RWPE2 (cell line): ENCODE measurements around the gene ST7.

Source experiments
- ATAC-seq: fragments of 200-7000 bp; cut with Tn5 transposase; 3 replicates; pipeline ENCODE4 v1.9.1; 2021; ENCODE audit warnings: low read depth
- DNase-seq: peaks from one replicate; pipeline ENCODE4 v3.0.0-alpha.2; 2020; ENCODE audit warnings: low spot score
- H3K27ac ChIP-seq: fragments of 450-650 bp; 2 replicates; pipeline ENCODE4 v1.5.1; 2017; ENCODE audit warnings: mild to moderate bottlenecking; ENCODE audit not compliant: poor library complexity, severe bottlenecking
- H3K27me3 ChIP-seq: fragments of 250-450 bp; sonication (Bioruptor Pico); 2 replicates; pipeline ENCODE4 v1.5.1; 2021; ENCODE audit warnings: mild to moderate bottlenecking, moderate library complexity; ENCODE audit not compliant: insufficient read depth, poor library complexity, severe bottlenecking
- H3K36me3 ChIP-seq: fragments of 250-450 bp; sonication (Bioruptor Pico); 2 replicates; pipeline ENCODE4 v1.5.1; 2020; ENCODE audit warnings: low read depth, mild to moderate bottlenecking, moderate library complexity
- H3K4me1 ChIP-seq: fragments of 250-450 bp; sonication (Bioruptor Pico); 2 replicates; pipeline ENCODE4 v1.5.1; 2021; ENCODE audit warnings: mild to moderate bottlenecking, moderate library complexity; ENCODE audit not compliant: insufficient read depth, poor library complexity, severe bottlenecking
- H3K4me3 ChIP-seq: fragments of 250-450 bp; sonication (Bioruptor Pico); 2 replicates; pipeline ENCODE4 v1.5.1; 2021; ENCODE audit warnings: mild to moderate bottlenecking, moderate library complexity; ENCODE audit not compliant: severe bottlenecking
- H3K9me3 ChIP-seq: fragments of 250-450 bp; sonication (Bioruptor Pico); 2 replicates; pipeline ENCODE4 v1.5.1; 2021; ENCODE audit warnings: mild to moderate bottlenecking, moderate library complexity; ENCODE audit not compliant: severe bottlenecking
- CTCF ChIP-seq: fragments of 450-650 bp; IDR thresholded peaks from one replicate; pipeline ENCODE4 v1.5.1; 2017; ENCODE audit warnings: mild to moderate bottlenecking, moderate library complexity; ENCODE audit not compliant: poor library complexity, severe bottlenecking

The ST7 gene

GRCh38 chr7:117129521-117129955, 176.2 kb downstream of the ST7 start:
- H3K4me1 ChIP-seq: peaks cover 37% of the 10 kb centered on the region

GRCh38 chr7:117130262-117130661, 177.0 kb downstream of the ST7 start:
- no peak for TF ChIP-seq CTCF
- no peak for DNase-seq
- Histone ChIP-seq H3K36me3 (peaks cover 6% of the 10 kb centered on the region; the same call in 1 of the 2 replicates), H3K27ac (no peak overlapping the region), H3K4me3 (no peak overlapping the region), H3K9me3 (no peaks in the 10 kb centered on the region), H3K27me3 (peaks cover 4% of the 10 kb centered on the region), H3K4me1 (peaks cover 30% of the 10 kb centered on the region)
- no peak for ATAC-seq

More at GRCh38 chr7:117129521-117129955, 176.2 kb downstream of the ST7 start:
- Histone ChIP-seq H3K27me3 (peaks cover 4% of the 10 kb centered on the region), H3K36me3 (peaks cover 6% of the 10 kb centered on the region; the same call in 1 of the 2 replicates), H3K27ac (no peak overlapping the region), H3K9me3 (no peaks in the 10 kb centered on the region), H3K4me3 (no peak overlapping the region)
- DNase-seq: no peak
- no peak for TF ChIP-seq CTCF
- ATAC-seq: no peak

GRCh38 chr7:117132321-117133120, 179.2 kb downstream of the ST7 start:
- ATAC-seq (peak; percentile 95), DNase-seq (no peak)
- Histone ChIP-seq H3K4me3 (no peak overlapping the region), H3K27ac (peak overlapping the region; percentile 95), H3K27me3 (peaks cover 3% of the 10 kb centered on the region), H3K36me3 (peaks cover 13% of the 10 kb centered on the region), H3K4me1 (peaks cover 26% of the 10 kb centered on the region), H3K9me3 (no peaks in the 10 kb centered on the region)
- no peak for TF ChIP-seq CTCF

GRCh38 chr7:117133125-117133524, 179.8 kb downstream of the ST7 start:
- ATAC-seq (peak; percentile 8; the same call in 1 of the 3 replicates), DNase-seq (no peak)
- H3K9me3 ChIP-seq: no peaks in the 10 kb centered on the region
- TF ChIP-seq CTCF: no peak
- H3K36me3 ChIP-seq: peaks cover 18% of the 10 kb centered on the region
- peaks cover 26% of the 10 kb centered on the region for H3K4me1 ChIP-seq
- peak overlapping the region; percentile 95 for H3K27ac ChIP-seq
- no peaks in the 10 kb centered on the region for H3K27me3 ChIP-seq
- H3K4me3 ChIP-seq: no peak overlapping the region

GRCh38 chr7:117134411-117134810, 181.1 kb downstream of the ST7 start:
- H3K27ac ChIP-seq: no peak overlapping the region
- H3K27me3 ChIP-seq: no peaks in the 10 kb centered on the region
- peaks cover 26% of the 10 kb centered on the region for H3K4me1 ChIP-seq
- H3K9me3 ChIP-seq: no peaks in the 10 kb centered on the region
- no peak overlapping the region for H3K4me3 ChIP-seq
- H3K36me3 ChIP-seq: peaks cover 25% of the 10 kb centered on the region
- no peak for ATAC-seq
- no peak for TF ChIP-seq CTCF
- DNase-seq: no peak
